ENCODE results near the gene MYO3B.

The MYO3B gene

DNA sequence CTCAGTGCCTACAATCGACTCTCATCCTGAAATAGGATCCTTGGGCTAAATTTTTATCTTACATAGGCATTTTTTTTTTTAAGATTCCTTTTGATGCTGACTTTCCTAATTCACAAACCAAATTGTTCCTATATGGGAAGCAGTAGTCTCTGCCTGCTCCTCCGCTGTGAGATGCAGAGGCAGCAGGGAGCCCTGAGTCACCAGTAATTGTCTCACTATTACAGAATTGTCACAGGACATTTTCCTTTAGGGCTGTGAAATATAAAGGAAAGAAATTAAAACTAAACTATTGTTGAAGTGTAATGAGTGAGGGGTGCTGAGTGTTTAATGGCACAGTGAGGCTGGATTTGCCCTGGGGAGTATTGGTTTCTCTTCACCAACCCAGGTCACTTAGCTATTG is 63.8 kb downstream of the MYO3B start:
- TF ChIP-seq TAF1 (IDR thresholded peaks at IDR 0.05; ENCODE audit: borderline replicate concordance, insufficient read depth, low read length): no peak
- no peak for TF ChIP-seq FOXP2 (optimal IDR thresholded peaks at IDR 0.05; ENCODE audit: borderline replicate concordance, extremely low read depth, extremely low read length, insufficient read depth)
- no peak for TF ChIP-seq SIN3A (IDR thresholded peaks at IDR 0.05; ENCODE audit: borderline replicate concordance, insufficient read depth, low read length)
- TF ChIP-seq, protein P1, sequence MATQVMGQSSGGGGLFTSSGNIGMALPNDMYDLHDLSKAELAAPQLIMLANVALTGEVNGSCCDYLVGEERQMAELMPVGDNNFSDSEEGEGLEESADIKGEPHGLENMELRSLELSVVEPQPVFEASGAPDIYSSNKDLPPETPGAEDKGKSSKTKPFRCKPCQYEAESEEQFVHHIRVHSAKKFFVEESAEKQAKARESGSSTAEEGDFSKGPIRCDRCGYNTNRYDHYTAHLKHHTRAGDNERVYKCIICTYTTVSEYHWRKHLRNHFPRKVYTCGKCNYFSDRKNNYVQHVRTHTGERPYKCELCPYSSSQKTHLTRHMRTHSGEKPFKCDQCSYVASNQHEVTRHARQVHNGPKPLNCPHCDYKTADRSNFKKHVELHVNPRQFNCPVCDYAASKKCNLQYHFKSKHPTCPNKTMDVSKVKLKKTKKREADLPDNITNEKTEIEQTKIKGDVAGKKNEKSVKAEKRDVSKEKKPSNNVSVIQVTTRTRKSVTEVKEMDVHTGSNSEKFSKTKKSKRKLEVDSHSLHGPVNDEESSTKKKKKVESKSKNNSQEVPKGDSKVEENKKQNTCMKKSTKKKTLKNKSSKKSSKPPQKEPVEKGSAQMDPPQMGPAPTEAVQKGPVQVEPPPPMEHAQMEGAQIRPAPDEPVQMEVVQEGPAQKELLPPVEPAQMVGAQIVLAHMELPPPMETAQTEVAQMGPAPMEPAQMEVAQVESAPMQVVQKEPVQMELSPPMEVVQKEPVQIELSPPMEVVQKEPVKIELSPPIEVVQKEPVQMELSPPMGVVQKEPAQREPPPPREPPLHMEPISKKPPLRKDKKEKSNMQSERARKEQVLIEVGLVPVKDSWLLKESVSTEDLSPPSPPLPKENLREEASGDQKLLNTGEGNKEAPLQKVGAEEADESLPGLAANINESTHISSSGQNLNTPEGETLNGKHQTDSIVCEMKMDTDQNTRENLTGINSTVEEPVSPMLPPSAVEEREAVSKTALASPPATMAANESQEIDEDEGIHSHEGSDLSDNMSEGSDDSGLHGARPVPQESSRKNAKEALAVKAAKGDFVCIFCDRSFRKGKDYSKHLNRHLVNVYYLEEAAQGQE (IDR thresholded peaks at IDR 0.05; ENCODE audit: insufficient read depth in 1 of 2, low read depth in 2 of 2, low read length in 2 of 2): no peak
- no peak for TF ChIP-seq POLR2AphosphoS5 (IDR thresholded peaks at IDR 0.05; ENCODE audit: low read depth, low read length)

DNA sequence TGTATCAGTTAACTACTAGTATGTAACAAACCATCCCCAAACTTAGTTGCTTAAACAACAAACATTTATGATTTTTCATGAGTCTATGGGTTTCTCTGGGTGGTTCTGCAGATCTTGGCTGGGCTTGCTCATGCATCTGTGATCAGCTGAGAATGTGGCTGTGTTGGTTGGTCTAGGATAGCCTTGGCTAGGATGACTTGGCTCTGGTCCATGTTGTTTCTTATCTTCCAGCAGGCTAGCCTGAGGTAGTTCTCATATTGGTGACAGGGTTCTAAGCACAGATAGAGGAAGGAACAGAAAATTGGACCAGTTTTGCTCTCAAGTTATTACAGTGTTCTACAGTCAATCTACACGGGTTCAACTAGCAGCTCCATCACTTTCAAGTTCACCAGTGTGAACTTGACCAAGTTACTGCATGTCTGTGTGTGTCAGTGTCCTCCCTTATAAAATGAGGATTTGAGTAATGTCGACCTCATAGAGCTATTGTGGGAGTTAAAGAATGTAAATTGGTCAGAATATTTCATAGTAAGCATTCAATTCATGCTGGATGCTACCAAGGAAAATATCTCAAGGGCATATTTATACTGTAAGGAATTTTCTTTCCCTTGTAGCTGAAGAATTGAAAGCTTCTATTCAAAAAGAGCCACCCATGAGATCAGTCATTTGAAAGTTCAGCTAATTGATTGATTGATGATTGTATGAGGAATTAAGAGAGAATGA is 65.3 kb downstream of the MYO3B start:
- TF ChIP-seq POLR2AphosphoS5 (IDR thresholded peaks at IDR 0.05; ENCODE audit: low read depth, low read length): no peak
- no peak for TF ChIP-seq TAF1 (IDR thresholded peaks at IDR 0.05; ENCODE audit: borderline replicate concordance, insufficient read depth, low read length)
- TF ChIP-seq, protein P1 (IDR thresholded peaks at IDR 0.05; ENCODE audit: insufficient read depth in 1 of 2, low read depth in 2 of 2, low read length in 2 of 2): no peak
- no peak for TF ChIP-seq FOXP2 (optimal IDR thresholded peaks at IDR 0.05; ENCODE audit: borderline replicate concordance, extremely low read depth, extremely low read length, insufficient read depth)
- no peak for TF ChIP-seq SIN3A (IDR thresholded peaks at IDR 0.05; ENCODE audit: borderline replicate concordance, insufficient read depth, low read length)

DNA sequence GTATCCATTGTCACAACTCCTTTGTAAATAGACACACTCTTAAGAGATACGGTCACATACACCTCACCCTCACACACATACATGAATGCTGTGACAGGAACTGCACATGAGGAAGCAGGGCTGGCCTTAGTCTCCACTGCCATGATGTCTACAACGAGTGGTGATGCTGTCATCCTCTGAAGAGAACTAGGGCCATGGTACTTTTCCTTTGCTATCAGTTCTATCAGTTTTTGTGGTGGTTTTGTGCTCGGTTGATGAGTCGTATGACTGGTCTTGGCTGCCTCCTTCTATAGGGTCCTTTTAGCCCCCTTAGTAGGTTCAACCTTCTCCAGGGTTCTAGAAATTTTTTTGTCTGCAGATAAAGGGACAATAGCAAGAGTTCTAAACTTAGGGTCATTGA is 66.0 kb downstream of the MYO3B start:
- TF ChIP-seq TAF1 (IDR thresholded peaks at IDR 0.05; ENCODE audit: borderline replicate concordance, insufficient read depth, low read length) (no peak), SIN3A (IDR thresholded peaks at IDR 0.05; ENCODE audit: borderline replicate concordance, insufficient read depth, low read length) (no peak), POLR2AphosphoS5 (IDR thresholded peaks at IDR 0.05; ENCODE audit: low read depth, low read length) (no peak)

DNA sequence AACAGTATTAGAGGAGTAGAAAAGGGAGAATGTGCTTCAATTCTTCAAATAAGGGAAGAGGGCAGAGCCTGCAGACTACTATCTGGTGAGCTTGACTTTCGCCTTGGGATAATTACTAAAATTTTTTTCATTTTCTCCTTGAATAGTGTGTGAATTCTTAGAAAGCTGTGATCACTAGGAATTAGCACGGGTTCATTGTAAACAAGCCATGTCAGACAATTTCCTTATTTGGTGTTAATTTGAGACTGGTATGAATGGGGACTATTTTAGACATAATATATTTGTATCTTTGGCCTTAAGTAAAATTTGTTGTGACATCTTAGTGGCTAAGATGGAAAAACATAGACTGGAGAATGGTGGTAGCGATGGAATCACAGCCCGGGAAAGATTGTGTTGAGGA is 66.6 kb downstream of the MYO3B start:
- TF ChIP-seq SIN3A (IDR thresholded peaks at IDR 0.05; ENCODE audit: borderline replicate concordance, insufficient read depth, low read length): no peak
- TF ChIP-seq POLR2AphosphoS5 (IDR thresholded peaks at IDR 0.05; ENCODE audit: low read depth, low read length): no peak
- TF ChIP-seq TAF1 (IDR thresholded peaks at IDR 0.05; ENCODE audit: borderline replicate concordance, insufficient read depth, low read length): no peak
- TF ChIP-seq FOXP2 (optimal IDR thresholded peaks at IDR 0.05; ENCODE audit: borderline replicate concordance, extremely low read depth, extremely low read length, insufficient read depth): no peak
- TF ChIP-seq, protein P1 (IDR thresholded peaks at IDR 0.05; ENCODE audit: insufficient read depth in 1 of 2, low read depth in 2 of 2, low read length in 2 of 2): no peak

DNA sequence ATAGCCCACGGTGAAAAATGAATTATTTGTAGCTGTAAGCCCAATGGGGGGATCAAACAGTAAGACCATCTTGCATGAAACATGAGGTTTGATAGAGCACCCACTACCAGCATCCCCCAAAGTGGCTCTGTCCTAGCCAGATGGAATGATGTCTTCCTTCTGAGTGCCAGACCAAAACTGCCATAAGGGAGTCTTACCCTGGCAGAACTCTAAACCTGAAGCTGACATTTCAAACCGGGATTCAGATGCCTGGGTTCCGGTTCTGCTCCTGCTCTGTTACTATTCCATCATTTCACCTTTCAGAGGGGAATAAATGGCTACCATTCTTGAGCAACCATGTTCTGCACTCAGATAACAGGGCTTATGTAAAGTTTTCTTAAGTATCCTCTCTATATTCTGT is 67.4 kb downstream of the MYO3B start:
- TF ChIP-seq, protein P1 (IDR thresholded peaks at IDR 0.05; ENCODE audit: insufficient read depth in 1 of 2, low read depth in 2 of 2, low read length in 2 of 2): no peak
- no peak for TF ChIP-seq POLR2AphosphoS5 (IDR thresholded peaks at IDR 0.05; ENCODE audit: low read depth, low read length)
- TF ChIP-seq SIN3A (IDR thresholded peaks at IDR 0.05; ENCODE audit: borderline replicate concordance, insufficient read depth, low read length): no peak
- TF ChIP-seq TAF1 (IDR thresholded peaks at IDR 0.05; ENCODE audit: borderline replicate concordance, insufficient read depth, low read length): no peak
- no peak for TF ChIP-seq FOXP2 (optimal IDR thresholded peaks at IDR 0.05; ENCODE audit: borderline replicate concordance, extremely low read depth, extremely low read length, insufficient read depth)
